GM12891 (cell line): Measurements from ENCODE around the gene GNB1.

Experiments used
- POLR2A ChIP-seq: IDR thresholded peaks from 2 replicates; pipeline ENCODE4 v1.6.1; 2011; ENCODE audit warnings: low read depth, low read length, control low read depth
- POLR2AphosphoS5 ChIP-seq: IDR thresholded peaks from 2 replicates; pipeline ENCODE4 v1.6.1; 2011; ENCODE audit warnings: low read depth, low read length, control low read depth

DNA sequence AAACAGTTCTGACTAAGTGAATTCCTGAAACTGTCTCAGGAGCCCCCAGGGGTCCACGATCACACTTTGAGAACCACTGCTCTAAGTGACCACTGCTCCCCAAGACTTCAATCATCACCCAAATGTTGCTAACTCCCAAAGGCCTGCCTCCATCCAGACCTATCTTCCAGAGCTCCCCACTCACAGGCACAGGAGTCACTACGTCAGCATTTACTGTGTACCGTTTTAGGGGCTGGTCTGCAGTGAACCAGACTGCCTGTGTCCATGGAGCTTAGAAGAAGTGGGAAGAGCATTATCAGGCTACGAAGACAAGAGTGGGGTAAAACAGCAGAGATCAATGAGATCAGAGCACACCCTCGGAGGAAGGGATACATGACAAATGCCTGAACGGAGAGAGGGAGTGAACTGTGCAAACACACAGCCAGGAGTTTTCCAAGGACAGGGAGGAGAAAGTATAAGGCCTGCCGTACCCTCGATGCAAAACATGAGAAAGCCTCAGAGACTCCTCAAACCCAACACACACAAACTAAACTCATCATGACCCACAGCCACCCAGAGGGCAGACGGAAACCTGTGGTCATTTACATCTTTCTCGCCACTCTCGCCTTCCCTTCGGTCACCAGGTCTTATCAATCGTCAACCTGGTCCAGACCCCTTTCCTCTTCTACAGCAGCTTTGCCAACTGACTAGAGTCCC is 10.1 kb downstream of the GNB1 start:
- TF ChIP-seq POLR2A = 0 out of 2 replicates have a peak, but pooled peaks have one; percentile 40
- peak; percentile 76; the same call in 1 of the 2 replicates for TF ChIP-seq POLR2AphosphoS5
